ENCODE results near the gene USP9X.
"Not testable (repeated sequence)": the region's sequence is repeated elsewhere in the genome, so short reads cannot be mapped to it uniquely, and the experiment has no call there.

The USP9X gene

DNA sequence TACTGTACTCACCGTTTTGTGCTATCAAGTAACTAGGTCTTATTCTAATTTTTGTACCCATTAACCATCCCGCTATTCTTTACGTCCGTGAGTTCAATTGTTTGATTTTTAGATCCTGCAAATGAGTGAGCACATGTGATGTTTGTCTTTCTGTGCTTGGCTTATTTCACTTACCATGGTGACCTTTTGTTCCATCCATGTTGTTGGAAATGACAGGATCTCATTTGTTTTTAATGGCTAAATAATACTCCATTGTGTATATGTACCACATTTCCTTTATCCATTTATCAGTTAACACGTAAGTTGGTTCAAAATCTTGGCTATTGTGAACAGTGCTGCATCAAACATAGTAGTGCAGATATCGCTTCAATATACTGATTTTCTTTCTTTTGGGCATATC lies 48.3 kb downstream of the USP9X start:
- DNase-seq, result no peak

DNA sequence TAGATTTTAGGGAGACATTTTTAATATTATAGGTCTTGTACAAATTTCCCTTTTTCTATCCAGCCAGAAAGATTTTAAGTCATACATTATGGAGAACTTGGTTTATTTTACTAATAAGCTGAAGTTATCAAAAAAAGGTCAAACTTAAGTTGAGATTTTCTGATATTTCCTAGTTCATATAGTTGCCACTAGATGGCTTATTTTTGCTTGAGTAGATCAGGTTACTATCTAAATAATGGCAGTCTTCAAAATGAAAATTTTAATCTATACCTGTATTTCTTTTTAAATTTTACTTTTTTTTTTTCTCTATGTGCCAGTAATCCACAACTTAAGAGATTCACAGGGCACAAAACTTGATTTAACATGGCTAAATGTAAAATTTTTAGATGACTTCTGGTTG lies 52.3 kb downstream of the USP9X start:
- no peak for DNase-seq

- DNase-seq, result no peak
Observed at GRCh38 chrX:41142130-41142910, 57.1 kb downstream of the USP9X start.

DNA sequence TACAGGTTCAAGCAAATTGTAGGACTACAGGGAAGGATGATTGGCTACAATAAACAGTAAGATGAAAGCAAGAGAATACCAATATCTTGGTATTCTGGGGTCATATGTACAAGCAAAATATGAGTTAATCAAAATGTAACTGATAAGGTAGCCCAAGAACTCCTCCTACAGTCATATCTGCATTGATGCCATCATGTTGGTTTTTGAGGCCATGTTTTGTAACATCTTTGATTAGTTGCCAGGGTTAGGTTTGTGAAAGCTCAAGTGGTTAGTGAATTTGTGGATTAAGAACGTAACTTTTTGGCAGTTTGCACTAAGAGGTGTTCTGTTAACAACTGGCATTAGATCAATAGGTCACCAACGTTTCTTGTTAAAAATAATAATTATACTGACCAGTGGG lies 59.6 kb downstream of the USP9X start:
- no peak for DNase-seq

DNA sequence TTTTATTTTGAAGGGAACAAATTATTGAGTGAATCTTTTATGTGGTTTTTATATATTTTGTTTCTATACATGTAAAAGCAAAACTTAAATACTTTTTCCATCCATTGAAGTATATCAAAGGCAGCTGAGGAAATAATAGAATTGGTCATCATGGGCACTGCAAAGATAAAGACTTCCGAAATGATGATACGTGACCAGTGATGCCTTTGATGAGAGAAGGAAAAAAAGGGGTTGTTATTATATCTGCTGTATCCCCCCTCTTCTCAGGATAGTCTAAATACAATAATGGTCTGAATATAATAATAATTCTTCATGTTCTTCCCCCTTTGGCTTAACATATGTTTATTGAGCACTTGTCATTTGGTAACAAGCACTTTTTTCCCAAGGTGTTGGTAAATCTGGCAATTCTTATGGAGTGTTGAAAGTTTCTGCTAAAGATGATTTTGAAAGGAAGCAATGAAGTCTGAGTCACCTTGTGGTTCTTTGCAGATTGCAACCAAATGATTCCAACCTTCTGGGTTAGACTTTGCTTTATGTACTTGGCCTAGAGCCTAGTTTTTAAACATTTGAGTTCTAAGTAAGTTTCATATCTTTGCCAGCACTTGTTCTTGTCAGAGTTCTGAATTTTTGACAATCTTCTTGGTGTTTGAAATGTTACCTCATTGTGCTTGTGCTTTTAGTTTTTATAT lies 60.8 kb downstream of the USP9X start:
- DNase-seq, result no peak

DNA sequence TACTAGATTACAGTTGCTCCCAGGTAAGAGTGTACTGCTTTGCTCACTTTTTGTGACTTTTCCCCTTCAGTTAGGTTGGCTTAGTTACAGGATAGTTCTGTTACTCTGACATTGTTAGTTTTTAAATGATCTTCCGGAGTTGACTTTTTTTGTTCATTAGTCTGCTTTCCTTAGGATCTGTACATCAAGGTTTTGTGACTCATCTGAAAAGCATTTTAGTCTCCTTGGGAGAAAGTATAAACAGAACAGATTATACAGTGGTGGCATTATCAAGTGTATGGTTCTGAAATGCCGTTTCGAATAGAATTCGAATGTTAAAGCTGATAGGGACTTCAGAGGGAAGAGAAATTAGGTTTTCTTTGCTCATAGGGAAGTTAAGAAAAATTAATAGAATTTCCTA lies 63.3 kb downstream of the USP9X start:
- no peak for DNase-seq

- DNase-seq, result no peak
Observed at GRCh38 chrX:41150043-41150442, 64.8 kb downstream of the USP9X start.

DNA sequence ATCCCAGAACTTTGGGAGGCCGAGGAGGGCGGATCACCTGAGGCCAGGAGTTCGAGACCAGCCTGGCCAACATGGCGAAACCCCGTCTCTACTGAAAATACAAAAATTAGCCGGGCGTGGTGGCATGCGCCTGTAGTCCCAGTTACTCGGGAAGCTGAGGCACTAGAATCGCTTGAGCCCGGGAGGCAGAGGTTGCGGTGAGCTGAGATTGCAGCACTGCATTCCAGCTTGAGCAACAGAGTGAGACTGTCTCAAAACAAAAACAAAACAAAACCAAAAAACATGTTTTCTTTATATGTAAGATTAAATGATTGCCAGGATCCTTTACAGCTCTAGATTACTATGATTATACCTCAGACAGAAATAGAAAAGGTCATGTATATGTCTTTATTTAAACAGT lies 66.5 kb downstream of the USP9X start:
- DNase-seq, result not testable (repeated sequence)

DNA sequence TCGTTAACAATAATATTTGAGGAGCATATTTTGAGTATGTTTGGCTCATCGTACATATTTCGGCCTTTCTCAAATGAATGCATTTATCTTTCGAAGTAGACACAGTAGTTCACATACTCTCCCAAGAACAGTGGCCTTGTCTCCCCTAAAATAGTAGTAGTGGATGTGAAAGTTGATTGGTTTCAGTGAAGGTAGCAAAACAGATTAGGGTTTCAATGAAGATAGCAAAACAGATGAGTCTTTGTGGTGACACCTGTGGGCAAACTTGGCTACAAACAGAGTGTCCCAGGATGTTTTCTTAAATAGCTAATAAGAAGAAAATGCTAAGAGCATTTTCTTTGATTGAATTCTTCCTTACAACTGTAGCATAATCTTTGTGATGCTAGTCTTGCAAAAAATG lies 67.0 kb downstream of the USP9X start:
- DNase-seq, result no peak

- DNase-seq, result no peak
Observed at GRCh38 chrX:41153448-41153847, 68.2 kb downstream of the USP9X start.

DNA sequence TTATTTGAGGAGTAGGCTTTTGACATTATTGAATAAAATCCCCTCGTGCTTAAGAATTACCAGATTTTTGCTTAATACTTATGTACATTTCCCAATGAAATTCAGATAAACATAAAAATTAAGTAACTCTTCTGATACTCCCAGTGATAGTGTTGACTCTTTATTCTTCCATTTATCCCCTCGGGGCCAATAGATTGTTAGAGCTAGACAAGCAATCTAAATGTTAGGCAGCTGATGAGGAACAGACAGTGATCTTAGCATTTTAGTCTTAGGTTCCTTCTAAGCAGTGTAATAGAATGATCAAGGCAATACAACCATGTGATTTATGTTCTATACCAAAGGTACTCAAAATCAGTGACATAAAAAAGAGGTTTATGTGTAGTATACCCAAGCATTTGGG lies 68.7 kb downstream of the USP9X start:
- no peak for DNase-seq

- DNase-seq, result peak; percentile 15
Observed at GRCh38 chrX:41164449-41164848, 79.2 kb downstream of the USP9X start.

DNA sequence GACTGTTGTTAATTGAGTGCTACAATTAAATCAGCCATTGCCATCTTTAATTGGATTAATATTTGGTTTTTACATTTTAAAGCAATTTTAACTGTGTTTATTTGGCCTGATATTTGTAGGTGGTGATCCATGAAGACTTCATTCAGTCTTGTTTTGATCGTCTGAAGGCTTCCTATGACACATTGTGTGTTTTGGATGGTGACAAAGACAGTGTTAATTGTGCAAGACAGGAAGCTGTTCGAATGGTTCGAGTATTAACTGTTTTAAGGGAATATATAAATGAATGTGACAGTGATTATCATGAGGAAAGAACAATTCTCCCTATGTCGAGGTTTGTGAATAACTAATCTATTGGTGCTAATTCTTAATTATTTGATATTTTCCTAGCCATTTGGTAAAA lies 82.6 kb downstream of the USP9X start:
- no peak for DNase-seq

GRCh38 chrX:41176263-41176662 lies 91.0 kb downstream of the USP9X start:
- no peak for DNase-seq

GRCh38 chrX:41177297-41177696 lies 92.1 kb downstream of the USP9X start:
- no peak for DNase-seq

- DNase-seq, result no peak
Observed at GRCh38 chrX:41178201-41178600, 93.0 kb downstream of the USP9X start.

GRCh38 chrX:41180194-41180908 lies 95.1 kb downstream of the USP9X start:
- DNase-seq, result peak; percentile 28

DNA sequence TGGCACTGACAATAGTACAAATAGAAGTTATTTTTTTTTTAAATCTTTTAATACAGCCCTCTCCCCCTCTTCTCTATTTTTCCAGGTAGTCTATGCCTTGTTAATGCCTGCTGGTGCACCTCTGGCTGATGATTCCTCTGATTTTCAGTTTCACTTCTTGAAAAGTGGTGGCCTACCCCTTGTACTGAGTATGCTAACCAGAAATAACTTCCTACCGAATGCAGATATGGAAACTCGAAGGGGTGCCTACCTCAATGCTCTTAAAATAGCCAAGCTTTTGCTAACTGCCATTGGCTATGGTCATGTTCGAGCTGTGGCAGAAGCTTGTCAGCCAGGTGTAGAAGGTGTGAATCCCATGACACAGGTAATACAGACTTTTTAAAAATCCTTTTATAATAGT lies 99.1 kb downstream of the USP9X start:
- DNase-seq, result no peak

DNA sequence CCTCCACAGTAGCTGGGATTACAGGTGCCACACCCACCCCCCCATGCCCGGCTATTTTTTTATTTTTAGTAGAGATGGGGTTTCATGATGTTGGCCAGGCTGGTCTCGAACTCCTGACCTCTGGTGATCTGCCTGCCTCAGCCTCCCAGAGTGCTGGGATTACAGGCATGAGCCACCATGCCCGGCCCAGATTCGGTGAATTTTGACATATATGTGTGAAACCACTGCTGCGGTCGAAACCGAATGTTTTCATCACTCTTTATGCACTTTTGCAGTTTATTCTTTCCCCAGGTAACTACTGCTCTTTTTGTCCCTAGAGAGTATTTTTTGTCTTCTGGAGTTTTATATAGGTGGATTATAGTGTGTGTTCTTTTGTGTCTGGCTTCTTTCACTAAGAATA lies 101.7 kb downstream of the USP9X start:
- not testable (repeated sequence) for DNase-seq

DNA sequence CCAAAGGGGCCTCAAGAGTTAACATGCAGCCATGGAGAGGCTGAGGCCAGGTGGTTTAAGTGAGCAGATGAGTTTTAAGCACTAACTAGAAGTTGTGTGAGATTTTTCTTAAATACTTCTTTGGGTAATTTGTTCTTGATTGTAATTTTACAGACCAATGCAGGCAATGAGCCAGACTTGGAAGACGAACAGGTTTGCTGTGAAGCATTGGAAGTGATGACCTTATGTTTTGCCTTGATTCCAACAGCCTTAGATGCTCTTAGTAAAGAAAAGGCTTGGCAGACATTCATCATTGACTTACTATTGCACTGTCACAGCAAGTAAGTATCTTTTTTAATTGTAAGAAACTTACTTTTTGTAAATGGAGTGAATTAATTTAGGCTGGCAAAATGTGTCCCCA lies 103.9 kb downstream of the USP9X start:
- DNase-seq, result no peak

DNA sequence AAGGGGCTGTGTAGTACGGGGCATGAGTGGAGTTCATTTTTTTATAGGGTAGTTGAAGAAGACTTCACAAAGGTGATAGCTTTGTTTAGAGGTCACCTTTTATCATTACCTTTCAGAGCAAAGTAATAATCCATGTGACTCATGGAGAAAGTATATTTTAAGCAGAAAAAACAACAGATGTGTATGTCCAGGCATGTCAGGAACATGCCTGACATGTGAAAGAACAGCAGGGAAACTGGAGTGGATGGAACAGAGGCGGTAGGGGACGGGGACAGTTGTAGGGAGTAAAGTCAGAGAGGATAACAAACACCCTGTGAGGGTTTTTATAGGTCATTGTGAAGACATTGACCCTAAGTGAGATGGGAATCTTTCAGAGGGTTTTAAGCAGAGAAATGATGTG lies 107.6 kb downstream of the USP9X start:
- no peak for DNase-seq

GRCh38 chrX:41198410-41198809 lies 113.2 kb downstream of the USP9X start:
- DNase-seq, result no peak

DNA sequence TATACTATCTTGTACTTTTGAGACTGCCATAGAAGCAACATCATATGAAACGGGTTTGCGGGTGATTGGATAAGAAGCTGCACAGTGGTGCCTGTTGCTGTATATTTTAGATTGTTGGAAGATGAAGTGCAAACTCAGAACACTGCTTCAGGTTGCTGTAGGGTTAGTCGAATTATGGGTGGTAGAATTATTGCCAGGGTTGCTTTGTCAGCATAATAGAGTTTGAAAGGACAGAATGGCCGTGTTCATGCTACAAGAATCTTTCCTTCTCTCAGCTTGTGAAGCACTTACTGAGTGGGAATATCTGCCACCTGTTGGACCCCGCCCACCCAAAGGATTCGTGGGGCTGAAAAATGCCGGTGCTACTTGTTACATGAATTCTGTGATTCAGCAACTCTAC lies 115.5 kb downstream of the USP9X start:
- DNase-seq, result no peak

DNA sequence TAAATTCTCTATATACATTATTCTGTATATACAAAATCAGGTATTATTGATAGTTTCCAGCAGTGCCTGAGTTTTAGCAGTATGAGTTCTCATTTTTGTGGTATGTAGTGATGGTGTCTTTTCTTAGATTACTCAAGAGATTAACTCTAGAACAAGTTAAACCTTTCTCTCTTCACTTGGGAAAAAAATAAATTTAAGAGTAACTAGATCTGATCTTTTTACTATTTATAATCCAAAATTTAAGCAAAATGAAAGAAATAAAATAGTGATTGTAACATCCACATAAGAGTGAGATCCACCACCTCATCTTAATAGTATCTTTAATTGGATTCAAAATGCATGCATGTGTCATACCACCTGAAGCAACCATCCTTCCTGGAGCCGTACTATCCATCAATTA lies 124.6 kb downstream of the USP9X start:
- no peak for DNase-seq
